GM18508 (cell line): ENCODE results near the gene MMP7.

ENCODE experiments used
- ATAC-seq: cut with Tn5 transposase; IDR thresholded peaks from one replicate; pipeline ENCODE4 v1.9.1; 2021; ENCODE audit warnings: moderate number of reproducible peaks; ENCODE audit not compliant: insufficient read depth, unreplicated experiment

The MMP7 gene, protein sequence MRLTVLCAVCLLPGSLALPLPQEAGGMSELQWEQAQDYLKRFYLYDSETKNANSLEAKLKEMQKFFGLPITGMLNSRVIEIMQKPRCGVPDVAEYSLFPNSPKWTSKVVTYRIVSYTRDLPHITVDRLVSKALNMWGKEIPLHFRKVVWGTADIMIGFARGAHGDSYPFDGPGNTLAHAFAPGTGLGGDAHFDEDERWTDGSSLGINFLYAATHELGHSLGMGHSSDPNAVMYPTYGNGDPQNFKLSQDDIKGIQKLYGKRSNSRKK

DNA sequence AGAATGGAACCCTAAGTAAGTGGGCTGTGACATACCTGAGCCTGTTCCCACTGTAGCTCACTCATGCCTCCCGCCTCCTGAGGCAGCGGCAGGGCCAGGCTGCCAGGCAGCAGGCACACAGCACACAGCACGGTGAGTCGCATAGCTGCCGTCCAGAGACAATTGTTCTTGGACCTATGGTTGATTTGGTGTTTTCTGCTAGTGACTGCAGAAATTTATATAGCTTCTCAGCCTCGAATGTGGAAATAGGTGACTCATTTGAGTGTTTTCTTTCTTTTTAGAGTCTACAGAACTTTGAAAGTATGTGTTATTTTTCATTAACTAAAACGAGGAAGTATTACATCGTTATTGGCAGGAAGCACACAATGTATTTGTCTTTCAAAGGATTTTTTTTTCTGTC is at the start of gene MMP7:
Gene MMP7 (minus strand): TSS at position 190 of the 400 bp plus-strand sequence. CDS start 47 bp downstream, at position 143.
- ATAC-seq = no peak

DNA sequence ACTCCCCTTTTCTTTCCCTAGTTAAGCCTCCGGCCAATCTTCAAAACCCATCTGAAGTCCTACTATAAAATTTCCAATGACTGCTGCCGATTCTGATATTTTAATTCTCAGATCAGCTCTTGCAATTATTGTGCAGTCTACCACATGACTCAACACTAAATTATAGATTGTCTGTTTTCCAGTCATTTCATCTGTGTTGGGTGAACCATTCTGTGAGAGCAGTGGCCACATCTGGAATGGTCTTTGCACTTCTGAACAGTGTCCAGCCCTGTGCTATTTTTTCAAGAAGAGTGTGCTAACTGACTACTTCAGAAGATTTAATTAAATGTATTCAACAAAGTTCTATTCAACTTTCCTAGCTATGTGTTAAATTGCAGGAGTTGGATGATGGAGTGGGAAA is 47.2 kb upstream of the MMP7 start:
- no peak for ATAC-seq

DNA sequence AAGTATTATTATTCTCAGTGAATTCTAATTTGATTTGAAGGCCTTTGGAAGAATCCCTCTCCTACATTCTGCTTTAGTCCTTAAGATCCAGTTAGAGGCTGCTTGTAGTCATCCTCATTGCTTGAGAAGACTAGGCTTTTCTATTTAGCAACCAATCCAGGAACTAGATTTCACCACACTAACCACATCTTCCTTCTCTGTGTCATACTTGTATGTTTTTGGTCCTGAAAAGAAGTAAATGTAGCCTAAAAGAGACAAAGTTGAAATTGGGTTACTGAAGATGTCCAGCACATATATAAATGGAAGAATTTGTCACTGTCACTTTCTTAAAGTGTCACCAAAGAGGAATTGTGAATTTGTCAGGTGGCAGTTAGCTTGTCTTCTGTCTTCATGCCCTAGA is 46.6 kb upstream of the MMP7 start:
- no peak for ATAC-seq

DNA sequence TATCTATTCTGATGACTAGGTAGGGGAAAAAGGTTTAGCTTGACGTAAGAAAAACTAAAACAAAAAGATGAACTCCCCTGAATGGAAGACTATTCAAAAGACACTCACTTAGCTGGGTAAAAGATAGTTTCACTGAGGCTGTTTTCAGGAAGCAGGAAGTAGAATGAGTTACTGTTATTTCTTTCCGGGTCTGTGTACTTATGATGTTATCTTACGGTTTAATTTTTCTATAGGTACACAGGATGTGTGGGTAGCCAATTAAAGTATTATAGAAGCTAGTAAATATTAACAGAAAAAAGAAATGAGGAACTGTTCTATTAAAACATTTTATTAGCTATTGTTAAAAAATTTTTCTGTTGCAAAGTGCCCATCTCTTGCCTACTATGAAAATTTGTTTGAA is 45.8 kb upstream of the MMP7 start:
- no peak for ATAC-seq

DNA sequence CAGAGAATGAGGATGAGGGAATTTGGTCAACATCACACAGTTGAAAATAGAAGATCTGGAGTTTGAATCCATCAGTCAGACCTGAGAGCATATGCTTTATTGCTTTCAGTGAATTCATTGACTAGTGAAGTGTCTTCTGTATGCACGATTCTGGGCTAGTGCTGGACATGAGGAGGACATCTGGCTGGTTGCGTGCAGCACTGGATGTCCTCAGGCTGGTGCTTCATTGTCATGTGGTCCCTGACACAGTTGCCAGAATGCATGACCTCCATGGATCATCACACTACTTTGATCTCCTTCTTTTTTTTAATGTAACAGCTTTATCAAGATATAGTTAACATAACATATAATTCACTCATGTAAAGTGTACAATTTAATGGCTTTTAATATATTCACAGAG is 44.5 kb upstream of the MMP7 start:
- no peak for ATAC-seq

DNA sequence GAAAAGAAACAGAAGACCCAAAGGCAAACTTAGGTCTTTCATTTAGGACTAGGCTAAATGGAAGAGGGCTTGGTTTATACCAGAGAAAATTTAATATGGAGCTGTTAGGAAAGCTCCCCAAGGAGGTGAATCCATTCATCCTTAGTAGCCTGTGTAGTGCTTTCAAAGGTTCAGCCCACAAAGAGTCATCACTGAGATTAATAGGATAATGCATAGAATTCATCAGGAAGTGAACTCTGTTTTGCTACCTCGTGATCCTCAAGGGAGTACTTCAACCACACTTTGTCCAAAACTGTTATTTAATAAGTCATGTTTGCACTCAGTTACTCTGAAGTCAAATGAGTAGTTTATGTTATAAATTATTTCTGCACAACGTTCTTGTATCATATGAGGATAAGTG is 43.3 kb upstream of the MMP7 start:
- ATAC-seq = no peak

DNA sequence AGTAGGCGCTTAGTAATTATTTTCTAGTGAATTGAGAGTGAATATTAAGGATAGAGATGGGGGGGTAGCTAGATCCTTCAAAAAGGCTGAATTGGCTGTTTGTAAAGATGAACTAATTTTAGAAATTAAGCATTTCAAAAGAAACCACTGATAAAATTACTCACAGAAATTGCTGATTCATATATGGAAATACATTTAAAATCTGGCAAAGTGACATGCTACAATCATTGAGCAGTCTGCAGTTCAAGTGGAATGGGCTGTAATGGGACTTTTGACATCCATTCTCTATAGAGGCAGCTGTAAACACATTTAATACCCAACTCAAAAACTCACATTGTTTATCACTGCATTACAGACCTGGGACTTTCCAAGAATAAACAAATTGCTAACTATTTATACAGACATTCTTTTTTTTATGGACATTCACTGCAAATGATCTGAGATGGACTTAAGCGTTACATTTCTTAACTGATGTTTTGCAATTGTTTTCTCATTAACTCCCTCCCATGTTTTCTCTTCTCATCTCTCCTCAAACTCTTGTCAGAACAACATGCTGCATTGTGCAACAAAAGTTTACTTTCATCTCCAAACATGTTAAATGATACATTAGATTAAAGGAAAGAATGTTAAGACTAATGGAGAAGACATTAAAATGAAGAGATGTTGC is 42.1 kb upstream of the MMP7 start:
- no peak for ATAC-seq

DNA sequence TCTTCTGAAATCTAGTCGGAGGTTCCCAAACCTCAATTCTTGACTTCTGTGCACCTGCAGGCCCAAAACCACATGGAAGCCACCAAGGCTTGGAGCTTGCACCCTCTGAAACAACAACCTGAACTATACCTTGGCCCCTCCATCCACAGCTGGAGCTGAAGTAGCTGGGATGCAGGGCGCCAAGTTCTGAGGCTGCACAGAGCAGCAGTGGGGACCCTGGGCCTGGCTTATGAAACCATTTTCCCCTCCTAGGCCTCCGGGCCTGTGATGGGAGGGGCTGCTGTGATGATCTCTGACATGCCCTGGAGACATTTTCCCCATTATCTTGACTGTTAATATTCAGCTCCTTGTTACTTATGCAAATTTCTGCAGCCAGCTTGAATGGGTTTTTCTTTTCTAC is 38.3 kb upstream of the MMP7 start:
- no peak for ATAC-seq

DNA sequence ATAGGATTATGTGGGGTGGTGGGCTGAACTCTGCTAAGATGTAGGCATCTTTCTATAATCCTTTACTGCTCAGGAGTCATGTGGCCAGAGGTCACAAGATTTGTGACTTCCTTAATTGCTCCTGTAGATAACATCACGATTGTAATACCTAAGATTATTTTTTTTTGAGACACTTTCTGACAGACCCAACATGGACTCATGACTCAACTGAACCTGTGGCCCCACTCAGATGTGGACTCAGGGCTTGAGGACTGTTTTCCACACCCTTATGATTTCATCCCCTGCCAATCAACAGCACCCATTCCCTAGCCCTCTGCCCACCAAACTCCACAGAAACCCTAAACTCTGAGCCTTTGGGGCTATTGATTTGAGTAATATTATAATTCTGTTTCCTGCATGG is 35.6 kb upstream of the MMP7 start:
- ATAC-seq = no peak

DNA sequence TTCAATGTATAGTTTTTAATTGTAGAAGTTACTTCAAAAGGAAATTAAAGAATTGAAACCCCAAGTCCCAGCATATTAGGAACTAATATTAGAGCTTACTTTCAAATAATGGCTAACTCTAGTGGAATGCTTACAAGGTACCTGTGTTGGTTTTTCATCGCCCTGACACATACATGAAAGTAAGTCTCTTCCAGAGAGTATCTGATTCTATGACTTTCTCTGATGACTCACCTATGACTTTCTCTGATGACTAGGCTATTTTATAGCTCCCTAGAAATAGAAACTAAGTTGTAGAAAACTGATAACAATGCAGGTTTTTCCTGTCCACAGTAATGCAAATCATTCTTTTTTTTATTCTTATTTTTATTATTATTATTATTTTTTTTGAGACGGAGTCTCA is 33.6 kb upstream of the MMP7 start:
- ATAC-seq = peak; percentile 67

DNA sequence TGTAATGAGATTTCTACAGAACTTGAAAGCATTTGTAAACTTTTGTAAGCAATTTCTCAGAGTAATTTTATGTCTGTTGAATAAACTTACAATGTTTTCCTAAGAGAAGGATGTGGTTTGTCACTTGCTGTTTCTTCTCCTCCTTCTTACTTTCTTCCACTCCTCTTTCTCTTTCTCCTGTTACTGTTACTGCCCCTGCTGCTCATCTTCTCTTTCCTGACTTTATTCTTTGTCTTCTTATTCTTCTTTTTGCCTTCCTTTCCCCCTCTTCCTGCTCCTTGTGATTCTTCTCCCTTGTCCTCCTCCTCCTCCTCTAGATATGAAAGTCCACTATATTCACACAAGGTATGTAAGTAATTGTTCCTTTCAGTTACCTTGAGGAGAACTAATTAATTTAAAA is 31.1 kb upstream of the MMP7 start:
- ATAC-seq = no peak

DNA sequence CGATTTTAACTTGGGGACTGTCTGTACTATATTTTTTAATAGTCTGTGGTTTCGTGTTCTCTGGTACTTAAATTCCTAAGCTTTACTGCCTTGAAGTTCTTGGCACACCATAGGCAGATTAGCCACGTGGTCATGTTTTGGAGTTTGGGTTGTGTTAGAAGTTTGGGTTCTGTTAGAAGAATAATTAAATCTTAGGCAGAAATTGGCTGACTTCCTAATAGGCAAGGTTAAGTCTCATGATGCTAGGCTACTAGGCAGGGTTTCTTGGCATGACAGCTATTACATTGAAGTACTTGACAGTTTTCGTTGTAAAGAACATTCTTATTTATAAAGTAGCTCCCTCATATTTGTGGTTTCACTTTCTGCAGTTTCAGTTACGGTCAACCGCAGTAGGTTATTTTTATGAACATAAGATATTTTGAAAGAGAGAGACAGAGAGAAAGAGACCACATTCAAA is 30.0 kb upstream of the MMP7 start:
- peak; percentile 71 for ATAC-seq

DNA sequence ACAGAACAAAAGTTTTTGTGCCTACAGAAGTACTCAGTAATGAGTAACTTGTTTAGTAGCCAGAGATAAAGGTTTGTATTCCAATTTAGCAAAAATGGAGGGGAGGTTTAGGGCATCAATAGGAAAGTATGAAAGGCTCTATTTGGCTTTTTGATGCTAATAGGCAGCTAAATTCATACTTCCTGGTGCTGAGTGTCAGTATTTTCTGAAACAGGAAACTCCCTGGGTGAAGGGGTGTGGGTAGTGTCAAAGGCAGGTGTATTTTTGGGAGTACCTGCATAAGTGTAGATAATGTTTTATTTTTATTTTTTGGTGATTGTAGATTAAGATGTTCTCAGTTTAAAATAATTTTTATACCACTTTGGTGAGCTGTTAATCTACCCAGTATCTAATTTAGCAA is 29.3 kb upstream of the MMP7 start:
- peak; percentile 28 for ATAC-seq

DNA sequence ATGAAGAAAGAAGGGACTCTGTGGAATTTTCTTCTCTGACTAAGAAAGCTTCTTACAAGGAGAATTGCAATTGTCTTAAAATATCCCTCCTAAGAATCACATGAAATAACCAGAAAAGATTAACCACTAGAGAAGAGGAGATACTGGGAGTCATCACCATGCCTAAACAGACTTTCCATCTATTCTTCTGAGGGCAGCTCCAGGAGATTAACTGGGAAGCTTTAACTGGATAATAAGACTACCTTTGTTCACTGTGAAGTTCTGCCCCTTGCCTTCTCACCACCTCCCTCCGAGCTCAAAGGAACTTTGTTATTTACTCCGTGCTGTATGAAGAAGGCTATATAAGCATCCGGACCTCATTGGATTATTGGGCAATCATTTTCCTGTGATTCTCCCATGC is 24.5 kb upstream of the MMP7 start:
- no peak for ATAC-seq

DNA sequence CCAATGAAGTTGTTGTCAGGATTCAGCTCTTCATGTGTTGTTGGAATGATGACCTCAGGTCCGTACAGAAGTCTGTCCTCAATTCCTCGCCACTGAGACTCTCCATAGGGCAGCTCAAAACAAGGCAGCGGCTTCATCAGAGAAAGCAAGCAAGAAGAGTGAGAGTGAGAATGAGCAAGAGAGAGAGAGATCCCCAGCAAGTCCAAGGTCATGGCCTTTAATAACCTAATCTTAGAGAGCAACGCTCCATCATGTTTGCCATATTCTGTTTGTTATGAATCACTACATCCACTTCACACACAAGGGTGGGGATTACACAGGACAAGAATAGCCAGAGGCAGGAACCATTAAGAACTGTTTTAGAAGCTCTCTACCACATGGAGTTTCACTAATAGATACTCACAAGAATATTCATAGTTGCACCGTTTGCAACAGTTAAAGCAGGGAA is 23.3 kb upstream of the MMP7 start:
- ATAC-seq = peak; percentile 90

DNA sequence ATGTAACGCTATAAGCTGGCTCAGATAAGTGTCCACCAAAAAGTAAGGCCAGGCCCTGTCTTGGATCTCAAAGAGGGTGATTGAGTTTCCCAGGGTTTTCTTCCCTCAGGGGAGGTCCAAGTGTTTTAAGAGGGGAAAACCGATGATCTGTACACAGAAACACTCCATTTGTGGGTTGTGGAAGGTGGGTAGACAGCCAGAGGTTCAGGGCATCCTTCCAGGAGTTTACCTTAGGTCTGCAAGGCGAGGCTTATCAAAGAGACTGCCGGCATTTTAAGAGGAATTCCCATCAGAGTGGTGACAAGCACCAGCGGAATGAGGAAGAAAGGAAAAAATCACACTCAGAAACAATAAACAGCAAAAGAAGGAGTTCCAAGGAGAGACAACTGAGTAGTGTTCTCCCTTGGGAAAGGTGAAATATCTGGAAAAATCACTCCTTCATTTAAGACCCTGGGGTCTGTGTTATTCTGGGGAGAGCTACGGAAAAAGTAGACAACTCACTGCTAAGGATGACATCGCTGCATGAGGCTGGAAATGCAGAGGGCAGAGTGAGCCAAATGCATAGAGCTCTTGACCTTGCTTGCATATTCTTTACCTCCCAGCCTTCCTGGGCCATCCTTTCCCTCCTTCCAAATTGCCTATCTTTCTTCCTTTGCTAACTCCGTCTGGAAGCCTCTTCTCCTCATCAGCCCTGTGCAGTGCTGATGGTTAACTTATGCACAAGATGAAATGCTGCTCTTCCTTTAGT is 22.1 kb upstream of the MMP7 start:
- ATAC-seq = no peak

DNA sequence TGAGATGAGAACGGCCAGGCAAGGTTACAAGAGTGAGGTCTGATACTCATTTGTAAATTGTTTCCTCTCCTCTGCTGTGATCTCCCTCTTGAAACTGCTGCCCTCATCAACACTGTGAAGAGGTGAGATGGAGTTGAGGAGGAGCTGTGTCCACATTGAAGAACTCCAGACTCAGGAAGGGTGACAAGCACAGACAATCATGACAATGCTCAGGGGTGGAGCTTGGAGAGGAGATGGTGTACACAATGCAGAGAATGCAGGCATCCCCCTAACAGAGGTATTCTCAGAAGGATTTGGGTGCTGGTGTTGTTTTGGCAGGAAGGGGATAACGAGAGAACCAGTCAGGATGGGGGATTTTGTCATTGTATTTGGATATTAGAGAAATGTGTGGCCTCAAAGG is 21.5 kb upstream of the MMP7 start:
- no peak for ATAC-seq

DNA sequence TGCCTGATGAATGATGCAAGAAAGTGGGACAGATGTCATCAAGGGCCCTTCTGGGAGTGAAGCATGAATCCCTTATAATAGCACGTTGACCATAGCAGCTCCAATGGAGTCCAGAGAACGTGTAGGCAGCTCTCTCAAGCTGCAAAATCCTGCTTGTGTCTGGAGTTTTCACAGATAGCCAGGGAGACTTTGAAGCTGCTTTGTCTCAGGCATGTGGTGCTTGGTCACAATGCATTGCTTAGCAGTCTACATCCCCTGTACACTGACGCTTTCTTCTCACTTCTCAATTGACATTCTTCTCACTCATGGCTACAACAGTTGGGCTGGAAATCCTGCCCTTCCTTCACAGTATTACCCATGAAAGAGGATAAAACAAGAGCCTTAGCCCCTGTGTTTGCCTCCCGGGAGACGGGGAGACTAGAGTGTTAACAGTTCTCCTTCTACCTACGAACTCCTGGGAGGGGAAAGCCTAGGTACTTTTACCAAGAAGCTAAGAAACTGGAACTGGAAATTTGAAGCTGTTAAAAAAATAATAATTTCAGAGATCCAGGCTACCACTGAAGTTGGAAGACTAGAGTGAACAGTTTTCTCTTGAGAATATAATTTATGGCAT is 20.7 kb upstream of the MMP7 start:
- no peak for ATAC-seq

DNA sequence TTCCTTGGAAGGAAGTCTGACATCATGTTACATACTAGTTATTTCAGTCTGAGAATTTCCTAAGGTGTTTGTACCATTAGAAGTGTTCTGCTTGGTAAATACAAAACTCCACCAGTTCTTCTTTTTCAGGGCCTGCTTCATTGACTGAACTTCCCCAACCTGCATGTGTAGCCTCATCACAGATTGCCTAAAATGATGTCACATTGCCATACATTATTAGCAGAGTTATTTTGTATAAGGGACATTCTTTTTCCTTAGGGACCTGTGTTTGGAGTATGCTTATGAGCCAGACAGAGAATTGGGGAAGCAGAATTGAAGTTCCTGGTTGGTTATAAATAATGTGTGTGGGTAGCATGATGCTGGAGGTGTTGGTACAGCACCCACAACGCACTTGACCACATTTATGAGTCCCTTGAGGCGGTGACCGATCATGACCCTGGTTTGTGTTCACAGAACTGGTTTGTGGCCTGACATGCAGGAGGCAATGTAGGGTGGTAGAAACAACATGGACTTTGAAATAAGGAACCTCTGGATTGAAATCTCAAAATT is 16.4 kb upstream of the MMP7 start:
- ATAC-seq = peak; percentile 83

DNA sequence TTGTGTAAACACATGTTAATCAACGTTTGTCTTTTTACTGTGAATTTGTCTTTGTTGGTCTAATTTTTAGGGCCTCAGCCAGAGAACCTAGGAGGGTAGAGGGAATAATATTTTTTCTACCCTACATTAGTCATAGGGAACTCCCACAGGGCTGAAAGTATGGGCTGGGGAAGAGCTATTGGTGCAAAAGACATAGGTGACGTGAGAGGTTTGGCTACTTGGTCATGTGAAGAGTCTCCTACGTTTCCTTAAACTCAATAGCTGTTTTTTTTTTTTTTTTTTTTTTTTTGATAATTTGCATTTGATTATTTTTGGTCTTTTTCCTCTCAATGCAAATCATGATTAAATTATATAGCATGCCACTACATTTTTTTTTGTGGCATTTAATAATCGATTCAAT is 15.9 kb upstream of the MMP7 start:
- peak; percentile 46 for ATAC-seq

DNA sequence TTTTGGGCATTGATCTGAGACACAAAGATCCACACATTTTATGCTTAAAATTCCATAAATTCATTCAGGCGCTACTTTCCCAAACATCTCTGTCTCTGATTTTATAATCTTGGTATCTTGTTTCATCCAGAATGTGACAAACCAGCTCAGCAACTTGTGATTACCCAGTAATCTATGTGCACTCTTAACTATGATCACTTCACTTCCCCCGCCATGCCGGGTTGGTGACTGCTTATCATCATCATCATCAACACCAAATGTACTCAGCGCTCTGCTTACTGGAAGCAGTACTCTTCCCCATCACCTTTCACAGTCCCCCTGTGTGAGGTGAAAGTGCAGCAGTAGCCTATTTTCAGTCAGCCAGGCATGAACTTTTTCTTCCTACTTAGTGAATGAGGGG is 15.2 kb upstream of the MMP7 start:
- ATAC-seq = no peak
